HEK293 (cell line): ENCODE measurements around the gene TMEM273.

Source experiments
- CTCF ChIA-PET: fragments of 350-600 bp; formaldehyde crosslinking; extraction: SDS; loops from one replicate; lab custom pipeline; 2021; ENCODE audit warnings: antibody characterized with exemption; lab: Yijun Ruan, JAX
- POLR2A ChIA-PET: fragments of 300-600 bp; formaldehyde crosslinking; extraction: SDS; loops from one replicate; lab custom pipeline; 2020; ENCODE audit warnings: antibody characterized with exemption, inconsistent platforms; lab: Yijun Ruan, JAX
- H3K27ac ChIP-seq: fragments of 200-500 bp; sonication (Bioruptor generic); 2 replicates; pipeline ENCODE4 v1.5.1; 2014; ENCODE audit warnings: low read depth, low read length, control low read depth, inconsistent platforms; ENCODE audit errors: extremely low read depth
- H3K36me3 ChIP-seq, 2 experiments: fragments of 200-500 bp in 1 of 2; sonication (Bioruptor generic) in 1 of 2; 1 replicate in 1 of 2; 2 replicates in 1 of 2; pipeline ENCODE4 v1.5.1; 2014 to 2017; ENCODE audit warnings: inconsistent platforms in 2 of 2, low read length in 2 of 2; ENCODE audit not compliant: control insufficient read depth in 2 of 2, insufficient read depth in 1 of 2
- H3K4me1 ChIP-seq: fragments of 200-500 bp; sonication (Bioruptor generic); 2 replicates; pipeline ENCODE4 v1.5.1; 2014; ENCODE audit warnings: mild to moderate bottlenecking, low read length, inconsistent platforms; ENCODE audit not compliant: control insufficient read depth, insufficient read depth
- H3K4me3 ChIP-seq: 2 replicates; pipeline ENCODE4 v1.5.1; 2011; ENCODE audit warnings: low read depth, mild to moderate bottlenecking, control low read depth, low read length, moderate library complexity
- H3K9me3 ChIP-seq: fragments of 200-500 bp; sonication (Bioruptor generic); 2 replicates; pipeline ENCODE4 v1.5.1; 2014; ENCODE audit warnings: low read depth, low read length, inconsistent platforms; ENCODE audit not compliant: control insufficient read depth, insufficient read depth
- KLF10 ChIP-seq: fragments of 450-650 bp; IDR thresholded peaks from 2 replicates; pipeline ENCODE4 v1.5.1; 2018; ENCODE audit warnings: missing biosample characterization, mild to moderate bottlenecking, missing genetic modification characterization
- KLF9 ChIP-seq: fragments of 450-650 bp; formaldehyde crosslinking; IDR thresholded peaks from 2 replicates; pipeline ENCODE4 v1.5.1; 2016; ENCODE audit warnings: missing biosample characterization, missing genetic modification characterization, low read depth
- SALL2 ChIP-seq: fragments of 450-650 bp; formaldehyde crosslinking; IDR thresholded peaks from 2 replicates; pipeline ENCODE4 v1.5.0; 2017; ENCODE audit warnings: missing biosample characterization, mild to moderate bottlenecking, missing genetic modification characterization, borderline replicate concordance
- SP2 ChIP-seq: fragments of 450-650 bp; formaldehyde crosslinking; IDR thresholded peaks from 2 replicates; pipeline ENCODE4 v1.5.1; 2016; ENCODE audit warnings: missing biosample characterization, missing genetic modification characterization
- ZBTB17 ChIP-seq: fragments of 450-650 bp; formaldehyde crosslinking; IDR thresholded peaks from 2 replicates; pipeline ENCODE4 v1.5.1; 2016; ENCODE audit warnings: missing biosample characterization, missing genetic modification characterization
- ZBTB48 ChIP-seq: fragments of 450-650 bp; formaldehyde crosslinking; IDR thresholded peaks from 2 replicates; pipeline ENCODE4 v1.5.1; 2016; ENCODE audit warnings: missing biosample characterization, missing genetic modification characterization
- ZNF132 ChIP-seq: fragments of 450-650 bp; formaldehyde crosslinking; IDR thresholded peaks from 2 replicates; pipeline ENCODE4 v1.5.1; 2017; ENCODE audit warnings: missing biosample characterization, missing genetic modification characterization, borderline replicate concordance
- ZNF138 ChIP-seq: fragments of 450-650 bp; formaldehyde crosslinking; IDR thresholded peaks from 2 replicates; pipeline ENCODE4 v1.5.1; 2016; ENCODE audit warnings: missing biosample characterization, missing genetic modification characterization, borderline replicate concordance
- ZNF146 ChIP-seq: fragments of 450-650 bp; formaldehyde crosslinking; IDR thresholded peaks from 2 replicates; pipeline ENCODE4 v1.5.1; 2016; ENCODE audit warnings: missing biosample characterization, missing genetic modification characterization
- ZNF202 ChIP-seq: fragments of 450-650 bp; formaldehyde crosslinking; IDR thresholded peaks from 2 replicates; pipeline ENCODE4 v1.5.1; 2016; ENCODE audit warnings: missing biosample characterization, missing genetic modification characterization, borderline replicate concordance
- ZNF211 ChIP-seq: fragments of 450-650 bp; formaldehyde crosslinking; IDR thresholded peaks from 2 replicates; pipeline ENCODE4 v1.5.1; 2016; ENCODE audit warnings: low read depth, missing biosample characterization, missing genetic modification characterization
- ZNF266 ChIP-seq: fragments of 450-650 bp; formaldehyde crosslinking; IDR thresholded peaks from 2 replicates; pipeline ENCODE4 v1.5.1; 2016; ENCODE audit warnings: missing biosample characterization, missing genetic modification characterization, low read depth
- ZNF366 ChIP-seq: fragments of 450-650 bp; formaldehyde crosslinking; conservative IDR thresholded peaks from 2 replicates; pipeline ENCODE4 v1.5.1; 2016; ENCODE audit warnings: missing biosample characterization, missing genetic modification characterization
- ZNF423 ChIP-seq: fragments of 450-650 bp; formaldehyde crosslinking; IDR thresholded peaks from 2 replicates; pipeline ENCODE4 v1.5.1; 2016; ENCODE audit warnings: missing biosample characterization, missing genetic modification characterization
- ZNF48 ChIP-seq: fragments of 450-650 bp; formaldehyde crosslinking; IDR thresholded peaks from 2 replicates; pipeline ENCODE4 v1.5.1; 2016; ENCODE audit warnings: missing biosample characterization, missing genetic modification characterization
- ZNF530 ChIP-seq: fragments of 450-650 bp; formaldehyde crosslinking; IDR thresholded peaks from 2 replicates; pipeline ENCODE4 v1.5.1; 2016; ENCODE audit warnings: low read depth, missing biosample characterization, missing genetic modification characterization
- ZNF558 ChIP-seq: fragments of 450-650 bp; formaldehyde crosslinking; IDR thresholded peaks from 2 replicates; pipeline ENCODE4 v1.5.1; 2016; ENCODE audit warnings: missing biosample characterization, missing genetic modification characterization
- ZNF560 ChIP-seq: fragments of 450-650 bp; formaldehyde crosslinking; IDR thresholded peaks from 2 replicates; pipeline ENCODE4 v1.5.1; 2017; ENCODE audit warnings: missing biosample characterization, missing genetic modification characterization, borderline replicate concordance
- ZNF629 ChIP-seq: fragments of 450-650 bp; formaldehyde crosslinking; IDR thresholded peaks from 2 replicates; pipeline ENCODE4 v1.5.1; 2017; ENCODE audit warnings: missing biosample characterization, missing genetic modification characterization
- ZNF777 ChIP-seq: fragments of 450-650 bp; formaldehyde crosslinking; IDR thresholded peaks from 2 replicates; pipeline ENCODE4 v1.5.1; 2017; ENCODE audit warnings: missing biosample characterization, missing genetic modification characterization, borderline replicate concordance
- ZNF791 ChIP-seq: fragments of 450-650 bp; formaldehyde crosslinking; IDR thresholded peaks from 2 replicates; pipeline ENCODE4 v1.5.1; 2016; ENCODE audit warnings: missing biosample characterization, missing genetic modification characterization
- TF ChIP-seq, protein P1 (sequence below): fragments of 450-650 bp; formaldehyde crosslinking; IDR thresholded peaks from 2 replicates; pipeline ENCODE4 v1.5.1; 2016; ENCODE audit warnings: missing biosample characterization, missing genetic modification characterization
- TF ChIP-seq, protein P2 (sequence below): fragments of 450-650 bp; formaldehyde crosslinking; IDR thresholded peaks from 2 replicates; pipeline ENCODE4 v1.5.1; 2016; ENCODE audit warnings: missing biosample characterization, missing genetic modification characterization
- TF ChIP-seq, protein P3 (sequence below): fragments of 450-650 bp; formaldehyde crosslinking; IDR thresholded peaks from 2 replicates; pipeline ENCODE4 v1.5.1; 2016; ENCODE audit warnings: missing biosample characterization, missing genetic modification characterization
- TF ChIP-seq, protein P4 (sequence below): fragments of 450-650 bp; formaldehyde crosslinking; IDR thresholded peaks from 2 replicates; pipeline ENCODE4 v1.5.1; 2016; ENCODE audit warnings: missing biosample characterization, missing genetic modification characterization, borderline replicate concordance

Gene TMEM273

DNA sequence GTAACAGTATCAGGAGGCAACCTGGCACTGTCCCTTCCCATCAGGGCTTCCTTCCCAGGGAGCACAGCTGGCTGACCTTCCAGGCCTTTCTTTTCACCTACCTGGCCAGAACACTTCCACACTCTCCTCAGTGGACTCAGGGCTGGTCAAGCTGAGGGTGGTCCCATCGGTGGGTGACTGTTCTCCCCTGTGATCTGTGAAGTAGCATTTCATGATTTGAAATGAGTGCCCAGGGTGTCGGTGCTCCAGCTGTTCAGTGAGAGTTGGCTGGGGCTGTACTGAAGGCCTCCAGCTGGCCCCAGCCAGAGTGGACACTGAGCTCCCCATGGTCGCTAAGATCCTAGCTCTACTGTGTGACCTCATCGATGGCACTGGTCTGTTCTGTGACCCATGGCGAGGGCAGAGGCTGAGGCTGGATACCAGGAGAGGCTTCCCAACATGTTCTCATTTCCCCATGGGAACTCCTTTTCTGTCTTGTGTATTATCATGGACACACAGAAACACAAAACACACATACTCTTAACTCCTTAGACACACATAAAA, 54.4 kb downstream of the TMEM273 start, which contains the start of gene FAM170B:
FAM170B (minus strand) TSS at position 316 of the 543 bp plus-strand sequence; CDS start at position 213, 103 bp downstream.
- TF ChIP-seq KLF9 (tag by site-specific recombination) (no peak), KLF10 (tag by site-specific recombination) (no peak), ZNF423 (no peak), ZNF791 (tag by site-specific recombination) (no peak), ZNF530 (tag by site-specific recombination) (no peak), ZBTB48 (tag by site-specific recombination) (no peak), ZNF266 (tag by site-specific recombination) (no peak), ZBTB17 (tag by site-specific recombination) (no peak), ZNF558 (no peak), ZNF560 (no peak), ZNF138 (no peak), ZNF629 (tag by site-specific recombination) (no peak), ZNF211 (tag by site-specific recombination) (no peak), ZNF146 (tag by site-specific recombination) (no peak), ZNF777 (tag by site-specific recombination) (no peak), ZNF202 (tag by site-specific recombination) (no peak)
- TF ChIP-seq, protein P1, sequence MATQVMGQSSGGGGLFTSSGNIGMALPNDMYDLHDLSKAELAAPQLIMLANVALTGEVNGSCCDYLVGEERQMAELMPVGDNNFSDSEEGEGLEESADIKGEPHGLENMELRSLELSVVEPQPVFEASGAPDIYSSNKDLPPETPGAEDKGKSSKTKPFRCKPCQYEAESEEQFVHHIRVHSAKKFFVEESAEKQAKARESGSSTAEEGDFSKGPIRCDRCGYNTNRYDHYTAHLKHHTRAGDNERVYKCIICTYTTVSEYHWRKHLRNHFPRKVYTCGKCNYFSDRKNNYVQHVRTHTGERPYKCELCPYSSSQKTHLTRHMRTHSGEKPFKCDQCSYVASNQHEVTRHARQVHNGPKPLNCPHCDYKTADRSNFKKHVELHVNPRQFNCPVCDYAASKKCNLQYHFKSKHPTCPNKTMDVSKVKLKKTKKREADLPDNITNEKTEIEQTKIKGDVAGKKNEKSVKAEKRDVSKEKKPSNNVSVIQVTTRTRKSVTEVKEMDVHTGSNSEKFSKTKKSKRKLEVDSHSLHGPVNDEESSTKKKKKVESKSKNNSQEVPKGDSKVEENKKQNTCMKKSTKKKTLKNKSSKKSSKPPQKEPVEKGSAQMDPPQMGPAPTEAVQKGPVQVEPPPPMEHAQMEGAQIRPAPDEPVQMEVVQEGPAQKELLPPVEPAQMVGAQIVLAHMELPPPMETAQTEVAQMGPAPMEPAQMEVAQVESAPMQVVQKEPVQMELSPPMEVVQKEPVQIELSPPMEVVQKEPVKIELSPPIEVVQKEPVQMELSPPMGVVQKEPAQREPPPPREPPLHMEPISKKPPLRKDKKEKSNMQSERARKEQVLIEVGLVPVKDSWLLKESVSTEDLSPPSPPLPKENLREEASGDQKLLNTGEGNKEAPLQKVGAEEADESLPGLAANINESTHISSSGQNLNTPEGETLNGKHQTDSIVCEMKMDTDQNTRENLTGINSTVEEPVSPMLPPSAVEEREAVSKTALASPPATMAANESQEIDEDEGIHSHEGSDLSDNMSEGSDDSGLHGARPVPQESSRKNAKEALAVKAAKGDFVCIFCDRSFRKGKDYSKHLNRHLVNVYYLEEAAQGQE (tag by site-specific recombination) = no peak
- TF ChIP-seq, protein P2, sequence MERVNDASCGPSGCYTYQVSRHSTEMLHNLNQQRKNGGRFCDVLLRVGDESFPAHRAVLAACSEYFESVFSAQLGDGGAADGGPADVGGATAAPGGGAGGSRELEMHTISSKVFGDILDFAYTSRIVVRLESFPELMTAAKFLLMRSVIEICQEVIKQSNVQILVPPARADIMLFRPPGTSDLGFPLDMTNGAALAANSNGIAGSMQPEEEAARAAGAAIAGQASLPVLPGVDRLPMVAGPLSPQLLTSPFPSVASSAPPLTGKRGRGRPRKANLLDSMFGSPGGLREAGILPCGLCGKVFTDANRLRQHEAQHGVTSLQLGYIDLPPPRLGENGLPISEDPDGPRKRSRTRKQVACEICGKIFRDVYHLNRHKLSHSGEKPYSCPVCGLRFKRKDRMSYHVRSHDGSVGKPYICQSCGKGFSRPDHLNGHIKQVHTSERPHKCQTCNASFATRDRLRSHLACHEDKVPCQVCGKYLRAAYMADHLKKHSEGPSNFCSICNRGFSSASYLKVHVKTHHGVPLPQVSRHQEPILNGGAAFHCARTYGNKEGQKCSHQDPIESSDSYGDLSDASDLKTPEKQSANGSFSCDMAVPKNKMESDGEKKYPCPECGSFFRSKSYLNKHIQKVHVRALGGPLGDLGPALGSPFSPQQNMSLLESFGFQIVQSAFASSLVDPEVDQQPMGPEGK (tag by site-specific recombination) = no peak
- TF ChIP-seq, protein P3, sequence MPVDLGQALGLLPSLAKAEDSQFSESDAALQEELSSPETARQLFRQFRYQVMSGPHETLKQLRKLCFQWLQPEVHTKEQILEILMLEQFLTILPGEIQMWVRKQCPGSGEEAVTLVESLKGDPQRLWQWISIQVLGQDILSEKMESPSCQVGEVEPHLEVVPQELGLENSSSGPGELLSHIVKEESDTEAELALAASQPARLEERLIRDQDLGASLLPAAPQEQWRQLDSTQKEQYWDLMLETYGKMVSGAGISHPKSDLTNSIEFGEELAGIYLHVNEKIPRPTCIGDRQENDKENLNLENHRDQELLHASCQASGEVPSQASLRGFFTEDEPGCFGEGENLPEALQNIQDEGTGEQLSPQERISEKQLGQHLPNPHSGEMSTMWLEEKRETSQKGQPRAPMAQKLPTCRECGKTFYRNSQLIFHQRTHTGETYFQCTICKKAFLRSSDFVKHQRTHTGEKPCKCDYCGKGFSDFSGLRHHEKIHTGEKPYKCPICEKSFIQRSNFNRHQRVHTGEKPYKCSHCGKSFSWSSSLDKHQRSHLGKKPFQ (tag by site-specific recombination) = no peak
- TF ChIP-seq, all 188 proteins: peak for 0
- Histone ChIP-seq H3K9me3 (no peaks in the 10 kb centered on the region), H3K4me3 (no peak within 1 kb of the TSS), H3K27ac (no peak within 1 kb of the TSS), H3K4me1 (no peaks in the 10 kb centered on the region), H3K36me3 (no peaks in the 10 kb centered on the region)
- ChIA-PET POLR2A (no interaction called here), CTCF (no interaction called here)

DNA sequence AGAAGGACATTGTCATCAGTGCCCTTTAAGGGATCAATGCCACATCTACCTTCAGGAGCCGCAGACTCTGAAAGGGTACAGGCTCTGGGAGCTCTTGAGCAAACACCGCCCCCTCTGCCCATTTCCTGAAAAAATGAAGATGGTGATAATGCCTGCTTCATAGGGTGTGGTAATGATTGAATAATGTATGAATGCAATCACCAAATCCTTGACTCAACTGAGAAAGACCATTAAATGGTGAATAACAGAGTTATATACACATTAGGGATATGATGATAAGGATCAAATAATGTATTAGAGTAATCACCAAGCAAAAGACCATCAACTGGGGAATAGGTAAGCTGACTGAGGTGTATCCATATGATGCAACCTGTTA, 55.8 kb downstream of the TMEM273 start:
- Histone ChIP-seq H3K36me3 (no peaks in the 10 kb centered on the region), H3K27ac (no peak overlapping the region), H3K4me3 (no peak overlapping the region), H3K4me1 (no peaks in the 10 kb centered on the region), H3K9me3 (no peaks in the 10 kb centered on the region)
- ChIA-PET POLR2A (no interaction called here), CTCF (no interaction called here)
- TF ChIP-seq ZNF132 (tag by site-specific recombination) (no peak), SALL2 (tag by site-specific recombination) (no peak), ZNF366 (tag by site-specific recombination) (no peak), ZNF48 (tag by site-specific recombination) (no peak), SP2 (tag by site-specific recombination) (no peak)
- TF ChIP-seq, protein P4, sequence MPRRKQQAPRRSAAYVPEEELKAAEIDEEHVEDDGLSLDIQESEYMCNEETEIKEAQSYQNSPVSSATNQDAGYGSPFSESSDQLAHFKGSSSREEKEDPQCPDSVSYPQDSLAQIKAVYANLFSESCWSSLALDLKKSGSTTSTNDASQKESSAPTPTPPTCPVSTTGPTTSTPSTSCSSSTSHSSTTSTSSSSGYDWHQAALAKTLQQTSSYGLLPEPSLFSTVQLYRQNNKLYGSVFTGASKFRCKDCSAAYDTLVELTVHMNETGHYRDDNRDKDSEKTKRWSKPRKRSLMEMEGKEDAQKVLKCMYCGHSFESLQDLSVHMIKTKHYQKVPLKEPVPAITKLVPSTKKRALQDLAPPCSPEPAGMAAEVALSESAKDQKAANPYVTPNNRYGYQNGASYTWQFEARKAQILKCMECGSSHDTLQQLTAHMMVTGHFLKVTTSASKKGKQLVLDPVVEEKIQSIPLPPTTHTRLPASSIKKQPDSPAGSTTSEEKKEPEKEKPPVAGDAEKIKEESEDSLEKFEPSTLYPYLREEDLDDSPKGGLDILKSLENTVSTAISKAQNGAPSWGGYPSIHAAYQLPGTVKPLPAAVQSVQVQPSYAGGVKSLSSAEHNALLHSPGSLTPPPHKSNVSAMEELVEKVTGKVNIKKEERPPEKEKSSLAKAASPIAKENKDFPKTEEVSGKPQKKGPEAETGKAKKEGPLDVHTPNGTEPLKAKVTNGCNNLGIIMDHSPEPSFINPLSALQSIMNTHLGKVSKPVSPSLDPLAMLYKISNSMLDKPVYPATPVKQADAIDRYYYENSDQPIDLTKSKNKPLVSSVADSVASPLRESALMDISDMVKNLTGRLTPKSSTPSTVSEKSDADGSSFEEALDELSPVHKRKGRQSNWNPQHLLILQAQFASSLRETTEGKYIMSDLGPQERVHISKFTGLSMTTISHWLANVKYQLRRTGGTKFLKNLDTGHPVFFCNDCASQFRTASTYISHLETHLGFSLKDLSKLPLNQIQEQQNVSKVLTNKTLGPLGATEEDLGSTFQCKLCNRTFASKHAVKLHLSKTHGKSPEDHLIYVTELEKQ = no peak
